HFF-Myc (cell line): ENCODE measurements around the gene TBXA2R.
"Not testable (repeated sequence)": the region's sequence is repeated elsewhere in the genome, so short reads cannot be mapped to it uniquely, and the experiment has no call there.

Source experiments
- DNase-seq: peaks from one replicate; pipeline ENCODE4 v3.0.0-alpha.2; 2011; ENCODE audit warnings: low read depth; ENCODE audit errors: extremely low read depth
- H3K4me3 ChIP-seq: replicated peaks from 2 replicates; pipeline ENCODE4 v1.5.1; 2011; ENCODE audit warnings: low read depth, mild to moderate bottlenecking, control low read depth, low read length
- TF ChIP-seq, protein P1 (sequence below): IDR thresholded peaks from 2 replicates; pipeline ENCODE4 v1.5.1; 2012; ENCODE audit warnings: mild to moderate bottlenecking, low read depth, low read length, control low read depth; ENCODE audit errors: missing control alignments

Gene TBXA2R

GRCh38 chr19:3632739-3633558, 26.3 kb upstream of the TBXA2R start:
- DNase-seq, result no peak
- no peak overlapping the region for H3K4me3 ChIP-seq
- TF ChIP-seq, protein P1, sequence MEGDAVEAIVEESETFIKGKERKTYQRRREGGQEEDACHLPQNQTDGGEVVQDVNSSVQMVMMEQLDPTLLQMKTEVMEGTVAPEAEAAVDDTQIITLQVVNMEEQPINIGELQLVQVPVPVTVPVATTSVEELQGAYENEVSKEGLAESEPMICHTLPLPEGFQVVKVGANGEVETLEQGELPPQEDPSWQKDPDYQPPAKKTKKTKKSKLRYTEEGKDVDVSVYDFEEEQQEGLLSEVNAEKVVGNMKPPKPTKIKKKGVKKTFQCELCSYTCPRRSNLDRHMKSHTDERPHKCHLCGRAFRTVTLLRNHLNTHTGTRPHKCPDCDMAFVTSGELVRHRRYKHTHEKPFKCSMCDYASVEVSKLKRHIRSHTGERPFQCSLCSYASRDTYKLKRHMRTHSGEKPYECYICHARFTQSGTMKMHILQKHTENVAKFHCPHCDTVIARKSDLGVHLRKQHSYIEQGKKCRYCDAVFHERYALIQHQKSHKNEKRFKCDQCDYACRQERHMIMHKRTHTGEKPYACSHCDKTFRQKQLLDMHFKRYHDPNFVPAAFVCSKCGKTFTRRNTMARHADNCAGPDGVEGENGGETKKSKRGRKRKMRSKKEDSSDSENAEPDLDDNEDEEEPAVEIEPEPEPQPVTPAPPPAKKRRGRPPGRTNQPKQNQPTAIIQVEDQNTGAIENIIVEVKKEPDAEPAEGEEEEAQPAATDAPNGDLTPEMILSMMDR, result no peak

DNA sequence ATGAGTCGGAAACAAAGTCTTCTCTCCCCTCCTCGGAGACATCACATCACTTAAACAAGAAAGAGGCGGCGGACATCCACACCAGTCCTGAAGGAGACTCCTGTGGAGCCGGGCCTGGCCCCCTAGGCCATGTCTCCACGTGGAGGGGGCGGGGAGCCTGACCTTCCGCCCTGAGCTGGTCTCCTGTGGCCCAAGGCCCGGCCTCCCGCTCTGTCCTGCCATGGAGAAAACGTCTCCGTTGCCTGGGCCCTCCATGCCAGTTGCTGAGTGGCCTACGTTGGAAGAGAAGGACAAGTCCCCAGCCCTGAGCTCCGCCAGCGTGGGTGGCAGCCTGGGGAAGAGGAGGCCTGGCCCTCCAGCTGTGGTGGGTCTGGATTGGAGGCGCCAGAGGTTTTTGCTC, 25.4 kb upstream of the TBXA2R start:
- no peak for DNase-seq
- no peak overlapping the region for H3K4me3 ChIP-seq
- TF ChIP-seq, protein P1, result no peak

GRCh38 chr19:3631053-3631861, 24.6 kb upstream of the TBXA2R start:
- TF ChIP-seq, protein P1, result no peak
- no peak overlapping the region for H3K4me3 ChIP-seq
- no peak for DNase-seq

GRCh38 chr19:3628766-3629165, 22.1 kb upstream of the TBXA2R start:
- H3K4me3 ChIP-seq, DNase-seq: not testable (repeated sequence)

- no peak for DNase-seq
- H3K4me3 ChIP-seq, result no peak overlapping the region
- TF ChIP-seq, protein P1, result no peak
These were observed 20.7 kb upstream of the TBXA2R start for GRCh38 chr19:3627351-3627723.

DNA sequence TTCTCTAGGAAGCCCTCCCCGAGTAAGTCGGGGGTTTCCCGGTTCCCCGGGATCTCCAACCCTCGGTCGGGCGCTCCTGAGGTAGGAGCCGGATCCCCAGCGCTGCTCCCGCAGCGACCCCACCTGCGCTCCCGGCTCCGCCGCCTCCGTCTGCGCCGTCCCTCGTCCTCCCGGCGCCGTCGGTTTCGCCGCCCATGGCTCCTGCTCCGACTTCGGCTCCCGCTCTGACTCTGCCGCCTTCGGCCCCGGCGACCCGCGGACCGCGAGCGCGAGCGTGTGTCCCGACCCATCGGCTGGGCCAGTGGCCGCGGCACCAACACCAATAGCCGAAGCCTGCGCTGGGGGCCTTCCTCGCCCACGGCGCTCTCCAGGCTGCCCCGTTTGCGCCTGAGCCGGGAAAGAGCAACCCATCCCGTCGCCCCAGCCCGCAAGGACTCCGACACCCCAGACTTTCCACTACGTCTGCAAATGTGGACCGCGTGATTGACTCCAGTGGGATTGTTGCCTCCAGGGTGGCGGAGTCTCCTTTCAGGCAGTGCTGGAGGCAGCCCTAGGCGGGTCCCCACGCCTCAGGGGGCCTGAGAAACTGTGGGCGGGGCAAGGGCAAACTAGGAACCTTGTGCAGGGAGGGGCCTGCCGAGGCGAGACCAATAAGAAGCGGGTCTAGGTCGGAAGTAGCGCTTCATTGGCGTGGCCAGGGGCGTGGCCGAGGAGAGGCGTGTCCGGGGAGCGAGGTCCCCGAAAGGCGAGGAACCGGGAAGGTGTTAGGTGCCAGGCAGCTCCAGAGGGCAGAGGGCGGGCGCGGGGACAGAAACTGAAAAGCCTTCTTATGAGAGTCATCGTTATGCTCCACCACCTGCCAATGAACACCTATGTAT, 20.0 kb upstream of the TBXA2R start, which contains the start of gene CACTIN:
Gene CACTIN, minus strand, starts transcription at position 318 of the 878 bp plus-strand sequence. Its CDS starts 28 bp downstream, at position 290.
- peak; percentile 91 for DNase-seq
- TF ChIP-seq, protein P1, result no peak
- peak within 1 kb of the TSS; percentile 92 for H3K4me3 ChIP-seq
